ENCODE measurements around the gene FAM90A1.
"Not testable (repeated sequence)": the region's sequence is repeated elsewhere in the genome, so short reads cannot be mapped to it uniquely, and the experiment has no call there.

FAM90A1 gene

GRCh38 chr12:8179989-8180585, 47.3 kb downstream of the FAM90A1 start:
- H3K27ac ChIP-seq, result not testable (repeated sequence)
- TF ChIP-seq, protein P1, sequence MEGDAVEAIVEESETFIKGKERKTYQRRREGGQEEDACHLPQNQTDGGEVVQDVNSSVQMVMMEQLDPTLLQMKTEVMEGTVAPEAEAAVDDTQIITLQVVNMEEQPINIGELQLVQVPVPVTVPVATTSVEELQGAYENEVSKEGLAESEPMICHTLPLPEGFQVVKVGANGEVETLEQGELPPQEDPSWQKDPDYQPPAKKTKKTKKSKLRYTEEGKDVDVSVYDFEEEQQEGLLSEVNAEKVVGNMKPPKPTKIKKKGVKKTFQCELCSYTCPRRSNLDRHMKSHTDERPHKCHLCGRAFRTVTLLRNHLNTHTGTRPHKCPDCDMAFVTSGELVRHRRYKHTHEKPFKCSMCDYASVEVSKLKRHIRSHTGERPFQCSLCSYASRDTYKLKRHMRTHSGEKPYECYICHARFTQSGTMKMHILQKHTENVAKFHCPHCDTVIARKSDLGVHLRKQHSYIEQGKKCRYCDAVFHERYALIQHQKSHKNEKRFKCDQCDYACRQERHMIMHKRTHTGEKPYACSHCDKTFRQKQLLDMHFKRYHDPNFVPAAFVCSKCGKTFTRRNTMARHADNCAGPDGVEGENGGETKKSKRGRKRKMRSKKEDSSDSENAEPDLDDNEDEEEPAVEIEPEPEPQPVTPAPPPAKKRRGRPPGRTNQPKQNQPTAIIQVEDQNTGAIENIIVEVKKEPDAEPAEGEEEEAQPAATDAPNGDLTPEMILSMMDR (IDR thresholded peaks at IDR 0.05), result peak; percentile 62; the same call in 1 of the 2 replicates

DNA sequence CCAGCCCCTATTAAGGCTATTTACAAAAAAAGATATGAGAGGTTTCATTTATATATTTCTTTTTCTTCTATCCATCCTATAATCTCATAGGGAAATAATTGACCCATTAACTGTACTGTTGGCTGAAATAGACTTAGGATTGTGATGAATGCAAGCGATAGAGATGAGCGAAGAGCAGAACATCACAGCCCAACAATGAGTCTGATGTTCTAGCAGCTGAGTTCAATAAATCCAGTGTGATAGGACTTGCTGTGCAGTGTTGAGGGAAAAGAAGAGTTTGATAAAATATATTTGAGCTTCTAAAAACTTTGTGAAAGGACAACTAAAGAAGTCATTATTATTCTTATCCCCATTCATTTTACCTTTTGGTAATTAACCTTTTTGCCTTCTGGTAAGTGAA, 54.5 kb downstream of the FAM90A1 start:
- H3K27ac ChIP-seq, result not testable (repeated sequence)
